ENCODE measurements around the gene CLDN4. TPM values are rescaled to one million over a fixed set of nuclear protein-coding genes. Genes with fewer than 3 reads are reported as not detected.

Gene CLDN4
- total and polyA plus RNA-seq, 9 of the 15 experiments (the other 6 are each of a cell fraction or from before 2014, with no cell fraction given) = 0.05 to 0.60 (median 0.06) TPM; not detected in 3

DNA sequence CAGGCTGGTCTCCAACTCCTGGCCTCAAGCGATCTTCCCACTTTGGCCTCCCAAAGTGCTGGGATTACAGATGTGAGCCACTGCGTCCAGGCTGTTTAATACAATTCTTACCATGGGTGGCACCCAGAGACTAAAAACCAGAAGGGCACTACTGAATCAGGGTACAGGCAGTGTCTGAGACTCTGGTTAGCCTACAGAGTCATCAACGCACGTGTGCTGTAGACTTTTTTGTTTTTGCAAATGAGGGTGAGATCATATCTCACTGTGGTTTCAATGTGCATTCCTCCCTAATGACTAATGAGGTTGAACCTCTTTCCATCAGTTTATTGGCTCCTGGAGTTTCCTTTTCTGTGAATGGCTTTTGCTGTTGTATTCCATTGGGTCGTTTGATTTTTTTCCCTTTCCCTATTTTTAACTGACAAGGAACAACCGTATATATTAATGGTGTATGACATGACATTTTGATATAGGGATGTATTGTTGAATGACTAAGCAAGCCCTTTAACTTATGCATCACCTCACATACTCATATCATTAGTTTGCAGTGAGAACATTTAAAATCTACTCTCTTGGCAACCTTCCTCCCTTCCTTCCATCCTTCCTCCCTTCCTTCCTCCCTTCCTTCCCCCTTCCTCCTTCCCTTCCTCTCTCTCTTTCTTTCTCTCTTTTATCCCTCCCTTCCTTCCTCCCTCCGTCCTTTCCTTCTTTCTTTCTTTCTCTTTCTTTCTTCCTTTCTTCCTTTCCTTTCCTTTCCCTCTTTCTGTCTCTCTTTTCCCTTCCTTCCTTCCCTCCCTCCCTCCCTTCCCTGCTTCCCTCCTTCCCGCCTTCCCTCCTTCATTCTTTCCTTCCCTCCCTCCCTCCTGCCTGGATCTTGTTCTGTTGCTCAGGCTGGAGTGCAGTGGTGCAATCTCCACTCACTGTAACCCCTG lies 20.9 kb downstream of the CLDN4 start (continued):
- TF ChIP-seq ZBTB49 (CRISPR knock-in tag; IDR thresholded peaks at IDR 0.05; ENCODE audit: borderline replicate concordance) (no peak), ARID2 (IDR thresholded peaks at IDR 0.05) (no peak), EGR1 (conservative IDR thresholded peaks at IDR 0.05) (no peak), SRSF7 (optimal IDR thresholded peaks at IDR 0.05; ENCODE audit: low read depth, low read length) (no peak), RBM14 (IDR thresholded peaks at IDR 0.05; ENCODE audit: borderline replicate concordance, insufficient read depth, low read depth, low read length) (no peak), HDAC3 (IDR thresholded peaks at IDR 0.05; ENCODE audit: borderline replicate concordance, partially characterized antibody) (peak; percentile 68), ELK1 (CRISPR knock-in tag; IDR thresholded peaks at IDR 0.05) (no peak), ZNF778 (CRISPR knock-in tag; IDR thresholded peaks at IDR 0.05) (no peak), HMBOX1 (IDR thresholded peaks at IDR 0.05) (peak; percentile 64), KHSRP (IDR thresholded peaks at IDR 0.05) (peak; percentile 11; the same call in 1 of the 2 replicates), ZNF512 (tag; IDR thresholded peaks at IDR 0.05) (peak; percentile 99), SMAD3 (CRISPR knock-in tag; conservative IDR thresholded peaks at IDR 0.05) (no peak), SP1 (CRISPR knock-in tag; IDR thresholded peaks at IDR 0.05) (peak; percentile 40; the same call in 1 of the 2 replicates), EP400 (IDR thresholded peaks at IDR 0.05) (peak; percentile 63), BDP1 (IDR thresholded peaks at IDR 0.05; ENCODE audit: insufficient read depth, insufficient read length) (no peak)
- TF ChIP-seq, protein P1, sequence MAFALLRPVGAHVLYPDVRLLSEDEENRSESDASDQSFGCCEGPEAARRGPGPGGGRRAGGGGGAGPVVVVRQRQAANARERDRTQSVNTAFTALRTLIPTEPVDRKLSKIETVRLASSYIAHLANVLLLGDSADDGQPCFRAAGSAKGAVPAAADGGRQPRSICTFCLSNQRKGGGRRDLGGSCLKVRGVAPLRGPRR (CRISPR knock-in tag; IDR thresholded peaks at IDR 0.05) = no peak
- TF ChIP-seq, protein P2, sequence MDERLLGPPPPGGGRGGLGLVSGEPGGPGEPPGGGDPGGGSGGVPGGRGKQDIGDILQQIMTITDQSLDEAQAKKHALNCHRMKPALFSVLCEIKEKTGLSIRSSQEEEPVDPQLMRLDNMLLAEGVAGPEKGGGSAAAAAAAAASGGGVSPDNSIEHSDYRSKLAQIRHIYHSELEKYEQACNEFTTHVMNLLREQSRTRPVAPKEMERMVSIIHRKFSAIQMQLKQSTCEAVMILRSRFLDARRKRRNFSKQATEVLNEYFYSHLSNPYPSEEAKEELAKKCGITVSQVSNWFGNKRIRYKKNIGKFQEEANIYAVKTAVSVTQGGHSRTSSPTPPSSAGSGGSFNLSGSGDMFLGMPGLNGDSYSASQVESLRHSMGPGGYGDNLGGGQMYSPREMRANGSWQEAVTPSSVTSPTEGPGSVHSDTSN (CRISPR knock-in tag; IDR thresholded peaks at IDR 0.05; ENCODE audit: low read depth) = no peak
- TF ChIP-seq, protein P2 (tag; conservative IDR thresholded peaks at IDR 0.05; ENCODE audit: low read depth) = peak; percentile 59

All from K562 (cell line).